PFSK-1 (cell line): ENCODE measurements around the gene PNMT.

Experiments
- FOXP2 ChIP-seq: optimal IDR thresholded peaks from 2 replicates; pipeline ENCODE3; 2011; ENCODE audit warnings: borderline replicate concordance, control low read depth, inconsistent platforms; ENCODE audit not compliant: insufficient read depth; ENCODE audit errors: extremely low read length, extremely low read depth
- POLR2AphosphoS5 ChIP-seq: IDR thresholded peaks from 2 replicates; pipeline ENCODE4 v1.6.1; 2012; ENCODE audit warnings: low read depth, mild to moderate bottlenecking, control low read depth, low read length, moderate library complexity
- SIN3A ChIP-seq: IDR thresholded peaks from 2 replicates; pipeline ENCODE4 v1.6.1; 2012; ENCODE audit warnings: mild to moderate bottlenecking, low read length, moderate library complexity, borderline replicate concordance; ENCODE audit not compliant: insufficient read depth
- TAF1 ChIP-seq: IDR thresholded peaks from 2 replicates; pipeline ENCODE4 v1.6.1; 2012; ENCODE audit warnings: low read length, control low read depth, borderline replicate concordance; ENCODE audit not compliant: insufficient read depth
- TF ChIP-seq, protein P1 (sequence below), 2 experiments: IDR thresholded peaks; 2 replicates each; pipeline versions ENCODE4 v1.6.1 to v1.8.0; 2011 to 2012; ENCODE audit warnings: low read depth in 2 of 2, low read length in 2 of 2, control low read depth in 1 of 2, inconsistent platforms in 1 of 2, mild to moderate bottlenecking in 1 of 2, moderate library complexity in 1 of 2; ENCODE audit not compliant: insufficient read depth in 1 of 2

PNMT gene

DNA sequence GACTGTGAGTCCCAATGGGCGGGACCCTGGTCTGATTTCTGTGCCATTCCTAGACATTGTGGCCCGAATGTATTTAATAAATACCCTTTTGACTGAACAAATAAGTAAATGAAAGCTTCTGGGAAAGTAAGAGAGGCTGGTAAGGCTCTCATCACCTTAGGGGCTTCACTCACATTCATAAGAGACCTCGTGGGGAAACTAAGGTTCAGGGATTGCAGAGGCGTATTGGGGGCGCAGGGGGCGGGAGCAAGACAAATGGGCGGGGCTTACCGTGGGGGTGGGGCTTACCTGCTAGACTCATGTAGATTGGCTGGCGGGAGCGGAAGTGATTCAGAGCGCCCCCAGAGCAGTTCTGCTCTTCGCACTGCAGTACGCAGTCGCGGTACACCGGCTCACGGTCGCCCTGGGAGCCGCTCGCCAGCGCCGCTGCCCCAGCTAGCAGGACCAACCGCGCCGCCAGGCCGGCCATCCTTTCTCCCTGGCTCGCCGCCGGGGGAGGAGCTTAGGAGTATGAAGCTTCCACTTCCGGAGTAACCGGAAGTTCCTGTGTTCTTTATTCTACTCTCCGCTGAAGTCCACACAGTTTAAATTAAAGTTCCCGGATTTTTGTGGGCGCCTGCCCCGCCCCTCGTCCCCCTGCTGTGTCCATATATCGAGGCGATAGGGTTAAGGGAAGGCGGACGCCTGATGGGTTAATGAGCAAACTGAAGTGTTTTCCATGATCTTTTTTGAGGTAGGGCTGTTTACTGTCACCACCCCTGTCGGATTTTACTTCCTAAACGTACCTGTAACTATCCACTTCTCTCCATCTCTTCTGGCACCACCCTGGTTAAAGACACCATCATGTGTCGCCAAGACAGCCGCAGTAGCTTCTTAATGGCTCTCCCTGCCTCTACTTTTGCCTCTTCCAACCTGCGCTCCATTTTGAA lies 19.6 kb downstream of the PNMT start, which contains the start of gene PGAP3:
Gene PGAP3 (minus strand): TSS at position 512 of the 929 bp plus-strand sequence. CDS start 43 bp downstream, at position 469.
- peak; percentile 67; the same call in 1 of the 2 replicates for TF ChIP-seq TAF1
- TF ChIP-seq, protein P1, sequence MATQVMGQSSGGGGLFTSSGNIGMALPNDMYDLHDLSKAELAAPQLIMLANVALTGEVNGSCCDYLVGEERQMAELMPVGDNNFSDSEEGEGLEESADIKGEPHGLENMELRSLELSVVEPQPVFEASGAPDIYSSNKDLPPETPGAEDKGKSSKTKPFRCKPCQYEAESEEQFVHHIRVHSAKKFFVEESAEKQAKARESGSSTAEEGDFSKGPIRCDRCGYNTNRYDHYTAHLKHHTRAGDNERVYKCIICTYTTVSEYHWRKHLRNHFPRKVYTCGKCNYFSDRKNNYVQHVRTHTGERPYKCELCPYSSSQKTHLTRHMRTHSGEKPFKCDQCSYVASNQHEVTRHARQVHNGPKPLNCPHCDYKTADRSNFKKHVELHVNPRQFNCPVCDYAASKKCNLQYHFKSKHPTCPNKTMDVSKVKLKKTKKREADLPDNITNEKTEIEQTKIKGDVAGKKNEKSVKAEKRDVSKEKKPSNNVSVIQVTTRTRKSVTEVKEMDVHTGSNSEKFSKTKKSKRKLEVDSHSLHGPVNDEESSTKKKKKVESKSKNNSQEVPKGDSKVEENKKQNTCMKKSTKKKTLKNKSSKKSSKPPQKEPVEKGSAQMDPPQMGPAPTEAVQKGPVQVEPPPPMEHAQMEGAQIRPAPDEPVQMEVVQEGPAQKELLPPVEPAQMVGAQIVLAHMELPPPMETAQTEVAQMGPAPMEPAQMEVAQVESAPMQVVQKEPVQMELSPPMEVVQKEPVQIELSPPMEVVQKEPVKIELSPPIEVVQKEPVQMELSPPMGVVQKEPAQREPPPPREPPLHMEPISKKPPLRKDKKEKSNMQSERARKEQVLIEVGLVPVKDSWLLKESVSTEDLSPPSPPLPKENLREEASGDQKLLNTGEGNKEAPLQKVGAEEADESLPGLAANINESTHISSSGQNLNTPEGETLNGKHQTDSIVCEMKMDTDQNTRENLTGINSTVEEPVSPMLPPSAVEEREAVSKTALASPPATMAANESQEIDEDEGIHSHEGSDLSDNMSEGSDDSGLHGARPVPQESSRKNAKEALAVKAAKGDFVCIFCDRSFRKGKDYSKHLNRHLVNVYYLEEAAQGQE (IDR thresholded peaks at IDR 0.05; ENCODE audit: insufficient read depth in 1 of 2, low read depth in 2 of 2, low read length in 2 of 2), result 0 out of 4 replicates have a peak, but pooled peaks of 1 of the 2 experiments have one; percentile 31
- TF ChIP-seq POLR2AphosphoS5, result peak; percentile 83
- no peak for TF ChIP-seq SIN3A
- peak; percentile 53 for TF ChIP-seq FOXP2

DNA sequence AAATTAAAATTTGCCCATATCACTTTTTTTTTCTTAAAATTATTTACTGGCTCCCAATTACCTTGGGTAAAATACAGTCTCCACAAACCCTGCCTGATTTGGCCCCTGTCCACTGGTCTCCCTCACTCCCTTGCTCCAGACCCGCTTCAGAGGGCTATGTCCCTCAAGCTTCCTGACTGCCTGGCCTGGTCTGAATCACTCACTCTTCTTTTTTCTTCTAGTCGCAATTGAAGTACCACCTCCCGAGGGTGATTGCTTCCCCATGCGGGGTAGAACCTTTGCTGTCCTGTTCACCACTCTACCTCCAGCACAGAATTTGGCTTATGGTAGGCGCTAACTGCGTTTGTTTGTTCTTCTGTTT lies 20.2 kb downstream of the PNMT start:
- TF ChIP-seq FOXP2 (no peak), TAF1 (no peak), SIN3A (no peak), POLR2AphosphoS5 (no peak)
- TF ChIP-seq, protein P1 (IDR thresholded peaks at IDR 0.05; ENCODE audit: insufficient read depth in 1 of 2, low read depth in 2 of 2, low read length in 2 of 2), result no peak

DNA sequence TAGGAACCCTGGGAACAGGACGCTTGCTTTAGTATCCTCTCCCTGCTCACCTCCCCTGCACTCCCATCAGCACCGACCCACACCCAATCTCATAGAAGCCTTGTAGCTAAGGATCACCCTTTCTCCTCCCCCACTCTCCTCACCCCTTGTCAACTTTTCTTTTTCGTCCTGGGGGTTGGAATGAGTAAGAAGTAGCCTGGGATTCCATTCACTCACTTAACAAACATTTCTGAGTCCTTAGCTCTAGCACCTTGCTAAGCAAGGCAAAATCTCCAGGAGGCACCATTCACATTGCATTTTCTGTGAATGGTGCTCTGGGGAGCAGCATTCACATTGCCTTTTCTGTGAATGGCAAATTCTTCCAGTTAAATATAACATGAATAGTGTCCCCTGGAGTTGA lies 20.7 kb downstream of the PNMT start:
- TF ChIP-seq TAF1 (no peak), POLR2AphosphoS5 (no peak), SIN3A (no peak), FOXP2 (no peak)
- TF ChIP-seq, protein P1 (IDR thresholded peaks at IDR 0.05; ENCODE audit: insufficient read depth in 1 of 2, low read depth in 2 of 2, low read length in 2 of 2), result no peak

DNA sequence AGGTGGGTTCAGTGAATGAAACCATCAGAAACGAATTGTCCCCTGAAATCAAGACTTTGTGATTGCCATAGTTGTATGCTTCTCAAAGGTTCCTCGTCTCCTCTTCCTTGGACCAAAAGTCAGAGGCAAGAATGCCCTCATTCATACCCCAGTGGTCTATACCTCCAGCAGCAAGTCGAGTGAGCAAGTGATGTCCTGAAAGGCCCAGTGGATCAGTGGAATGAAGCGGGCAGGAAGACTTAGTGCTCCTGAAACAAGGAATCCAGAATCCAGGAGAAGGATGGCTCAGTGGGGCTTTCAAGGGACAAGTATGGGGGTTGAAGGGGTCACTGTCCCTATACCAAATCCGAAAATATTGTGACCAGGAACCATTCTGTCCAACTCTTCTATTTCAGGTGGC lies 26.3 kb downstream of the PNMT start:
- TF ChIP-seq FOXP2, result no peak
- TF ChIP-seq POLR2AphosphoS5, result no peak
- no peak for TF ChIP-seq SIN3A
- TF ChIP-seq TAF1, result no peak
- TF ChIP-seq, protein P1 (IDR thresholded peaks at IDR 0.05; ENCODE audit: insufficient read depth in 1 of 2, low read depth in 2 of 2, low read length in 2 of 2), result no peak
